ENCODE results near the gene BCAS3.

BCAS3 gene

GRCh38 chr17:61400066-61400716 lies 722.5 kb downstream of the BCAS3 start:
- H3K27ac ChIP-seq: no peak overlapping the region
- TF ChIP-seq ZFX (IDR thresholded peaks at IDR 0.05): no peak
- TF ChIP-seq, protein P1, sequence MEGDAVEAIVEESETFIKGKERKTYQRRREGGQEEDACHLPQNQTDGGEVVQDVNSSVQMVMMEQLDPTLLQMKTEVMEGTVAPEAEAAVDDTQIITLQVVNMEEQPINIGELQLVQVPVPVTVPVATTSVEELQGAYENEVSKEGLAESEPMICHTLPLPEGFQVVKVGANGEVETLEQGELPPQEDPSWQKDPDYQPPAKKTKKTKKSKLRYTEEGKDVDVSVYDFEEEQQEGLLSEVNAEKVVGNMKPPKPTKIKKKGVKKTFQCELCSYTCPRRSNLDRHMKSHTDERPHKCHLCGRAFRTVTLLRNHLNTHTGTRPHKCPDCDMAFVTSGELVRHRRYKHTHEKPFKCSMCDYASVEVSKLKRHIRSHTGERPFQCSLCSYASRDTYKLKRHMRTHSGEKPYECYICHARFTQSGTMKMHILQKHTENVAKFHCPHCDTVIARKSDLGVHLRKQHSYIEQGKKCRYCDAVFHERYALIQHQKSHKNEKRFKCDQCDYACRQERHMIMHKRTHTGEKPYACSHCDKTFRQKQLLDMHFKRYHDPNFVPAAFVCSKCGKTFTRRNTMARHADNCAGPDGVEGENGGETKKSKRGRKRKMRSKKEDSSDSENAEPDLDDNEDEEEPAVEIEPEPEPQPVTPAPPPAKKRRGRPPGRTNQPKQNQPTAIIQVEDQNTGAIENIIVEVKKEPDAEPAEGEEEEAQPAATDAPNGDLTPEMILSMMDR (conservative IDR thresholded peaks at IDR 0.05): no peak

DNA sequence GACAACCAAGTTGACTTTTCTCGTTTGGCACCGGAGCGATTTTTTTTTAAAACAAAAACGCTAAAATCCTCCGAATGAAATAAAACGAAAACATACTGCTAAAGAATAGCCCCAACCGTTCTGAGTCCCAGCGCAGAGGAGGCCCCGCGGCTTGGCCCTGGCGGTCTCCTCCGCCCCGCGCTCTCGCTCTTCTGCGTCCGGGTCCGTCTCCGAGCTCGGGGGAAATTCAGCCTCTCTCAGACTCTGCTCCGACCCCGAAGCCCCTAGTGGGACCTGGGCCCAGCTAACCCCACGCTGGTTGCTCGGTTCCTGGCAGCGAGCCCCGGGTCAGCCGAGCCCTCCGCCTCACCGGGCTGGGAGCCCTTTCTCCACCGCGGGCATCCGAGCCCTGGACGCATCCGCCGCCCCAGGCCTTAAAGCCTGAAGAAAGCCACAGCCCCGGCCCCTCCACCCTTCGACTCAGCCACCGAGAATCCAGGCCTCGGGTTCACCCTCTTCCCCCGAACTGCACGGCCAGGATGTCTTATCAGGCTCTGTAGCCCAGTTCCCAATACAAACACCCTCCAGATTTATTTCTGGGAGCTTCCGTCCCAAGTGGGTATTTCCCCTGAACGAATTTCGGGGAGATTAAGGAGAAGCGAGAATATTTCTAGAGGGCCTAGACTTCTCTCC lies 723.2 kb downstream of the BCAS3 start:
- TF ChIP-seq, protein P1 (conservative IDR thresholded peaks at IDR 0.05): no peak
- TF ChIP-seq ZFX (IDR thresholded peaks at IDR 0.05): no peak

DNA sequence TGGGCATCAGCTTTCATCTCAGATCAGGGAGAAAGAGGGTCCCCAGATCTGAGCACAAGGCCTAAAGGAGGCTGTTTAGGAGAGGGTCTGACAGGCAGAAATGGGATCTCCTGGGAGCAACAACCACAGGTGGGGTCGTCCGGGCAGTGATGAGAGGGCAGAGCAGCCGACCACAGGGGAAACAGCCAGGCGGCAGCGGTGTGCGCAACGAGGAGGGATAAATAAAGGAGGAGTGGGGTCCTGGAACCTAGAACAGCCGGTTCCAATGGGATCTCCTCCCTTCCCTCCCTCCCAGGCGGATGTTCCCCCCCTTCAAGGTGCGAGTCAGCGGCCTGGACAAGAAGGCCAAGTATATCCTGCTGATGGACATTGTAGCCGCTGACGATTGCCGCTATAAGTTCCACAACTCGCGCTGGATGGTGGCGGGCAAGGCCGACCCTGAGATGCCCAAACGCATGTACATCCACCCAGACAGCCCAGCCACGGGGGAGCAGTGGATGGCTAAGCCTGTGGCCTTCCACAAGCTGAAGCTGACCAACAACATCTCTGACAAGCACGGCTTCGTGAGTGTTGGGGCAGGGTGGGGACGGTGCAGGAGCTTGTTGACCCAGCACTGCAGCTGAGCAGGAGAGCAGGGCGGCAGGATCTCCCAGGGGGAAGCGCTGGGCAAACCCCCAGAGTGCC lies 723.9 kb downstream of the BCAS3 start:
- no peak for TF ChIP-seq ZFX (IDR thresholded peaks at IDR 0.05)
- TF ChIP-seq, protein P1 (conservative IDR thresholded peaks at IDR 0.05): no peak
- H3K27ac ChIP-seq: no peak overlapping the region

More for the DNA sequence above, 723.2 kb downstream of the BCAS3 start:
- no peak overlapping the region for H3K27ac ChIP-seq

- H3K27ac ChIP-seq: no peak overlapping the region
- TF ChIP-seq, protein P1 (conservative IDR thresholded peaks at IDR 0.05): no peak
- TF ChIP-seq ZFX (IDR thresholded peaks at IDR 0.05): no peak
Observed at GRCh38 chr17:61402073-61402541, 724.5 kb downstream of the BCAS3 start.

DNA sequence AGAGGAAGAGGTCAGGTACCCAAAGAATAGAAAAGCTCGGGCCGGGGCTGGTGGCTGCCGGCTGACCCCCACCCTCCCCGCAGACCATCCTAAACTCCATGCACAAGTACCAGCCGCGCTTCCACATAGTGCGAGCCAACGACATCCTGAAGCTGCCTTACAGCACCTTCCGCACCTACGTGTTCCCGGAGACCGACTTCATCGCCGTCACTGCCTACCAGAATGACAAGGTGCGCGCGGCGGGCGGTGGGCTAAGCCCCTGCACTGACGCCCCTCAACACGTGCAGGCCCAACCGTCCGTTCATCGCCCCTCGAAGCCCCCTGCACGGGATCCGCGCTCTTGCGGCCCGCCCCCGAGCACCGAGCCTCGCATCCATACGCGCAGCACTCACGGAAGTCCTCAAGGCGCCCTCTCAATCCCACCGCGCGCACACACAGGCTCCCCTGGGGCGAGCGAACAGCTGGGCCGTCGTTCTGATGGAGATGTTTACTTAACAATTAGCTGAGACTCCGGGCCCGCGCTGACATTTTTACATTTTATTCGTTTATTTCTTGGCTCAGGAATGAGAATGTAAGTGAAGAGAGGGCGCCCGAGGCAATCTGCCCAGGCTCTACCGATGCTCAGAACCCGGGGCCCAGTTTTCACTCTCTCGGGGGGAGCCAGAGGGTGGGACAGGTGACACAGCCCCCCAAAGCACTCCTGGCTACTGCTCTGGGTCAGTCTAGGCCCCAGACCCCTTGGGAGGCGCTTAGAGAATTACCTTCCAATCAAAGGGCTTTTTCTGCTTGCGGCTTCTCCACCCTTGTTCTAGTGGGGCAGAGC lies 725.5 kb downstream of the BCAS3 start:
- H3K27ac ChIP-seq: no peak overlapping the region
- TF ChIP-seq, protein P1 (conservative IDR thresholded peaks at IDR 0.05): no peak
- TF ChIP-seq ZFX (IDR thresholded peaks at IDR 0.05): no peak

GRCh38 chr17:61403801-61404662 lies 726.4 kb downstream of the BCAS3 start:
- TF ChIP-seq, protein P1 (conservative IDR thresholded peaks at IDR 0.05): no peak
- no peak for TF ChIP-seq ZFX (IDR thresholded peaks at IDR 0.05)
- no peak overlapping the region for H3K27ac ChIP-seq

Data from C4-2B (cell line).